Esophagus squamous epithelium (tissue), 5 donors: ENCODE results near the gene ABHD3. TPM values are rescaled to one million over a fixed set of nuclear protein-coding genes. Genes with fewer than 3 reads are reported as not detected.
A peak's percentile ranks its signal among the peaks of the same experiment; 100 is the strongest.

ENCODE experiments used
- DNase-seq: peaks from one replicate; lab custom pipeline; 2025; lab: John Stamatoyannopoulos, UW
- H3K27ac ChIP-seq, 4 donors: fragments of 200-600 bp; sonication (generic); one replicate each; pipeline ENCODE4 v1.5.1; 2016 to 2019; ENCODE audit warnings: mild to moderate bottlenecking in 1 of 4
- H3K27me3 ChIP-seq, 4 donors: fragments of 200-600 bp; sonication (generic); 1 replicate in 3 of 4; 2 replicates in 1 of 4; pipeline versions ENCODE4 v1.5.1 to v1.6.0; 2017 to 2021; ENCODE audit warnings: antibody characterized with exemption in 1 of 4
- H3K36me3 ChIP-seq, 3 donors: fragments of 200-600 bp; sonication (generic); one replicate each; pipeline ENCODE4 v1.5.1; 2016 to 2019
- H3K4me1 ChIP-seq, 3 donors: fragments of 200-600 bp; sonication (generic); one replicate each; pipeline ENCODE4 v1.5.1; 2017 to 2019
- H3K4me3 ChIP-seq, 4 donors: fragments of 200-600 bp; sonication (generic); 1 replicate in 3 of 4; 2 replicates in 1 of 4; pipeline ENCODE4 v1.5.1; 2016 to 2019; ENCODE audit warnings: mild to moderate bottlenecking in 2 of 4, moderate library complexity in 1 of 4
- H3K9me3 ChIP-seq, 3 donors: fragments of 200-600 bp; sonication (generic); one replicate each; pipeline ENCODE4 v1.5.1; 2016 to 2019
- POLR2A ChIP-seq, 4 donors: fragments of 450-650 bp; IDR thresholded peaks; one replicate each; pipeline ENCODE4 v1.6.1; 2017; ENCODE audit warnings: antibody characterized with exemption in 4 of 4, mild to moderate bottlenecking in 4 of 4, moderate library complexity in 3 of 4
- WGBS, 2 donors: methylation state at CpG; one replicate each; pipeline ENCODE4 v1.1.5; 2018; 5-methylcytosine and 5-hydroxymethylcytosine counted together
- intact Hi-C: fragments of 100-400 bp; cut with DNase I; formaldehyde crosslinking; loops from one replicate; pipeline ENCODE4 v1.15.0; 2022
- total RNA-seq, 4 donors: library from RNA; depleted of rRNA; stranded (reverse); fragments of >200 nt; gene quantifications; one replicate each; pipeline ENCODE4 v1.1.0, GENCODE V29; 2016
- TF ChIP-seq, protein P1 (sequence below), 6 experiments: fragments of 450-650 bp in 4 of 6; fragments of 200-600 bp in 2 of 6; sonication (generic) in 2 of 6; IDR thresholded peaks; one replicate each; pipeline ENCODE4 v1.5.1; 2016 to 2019; ENCODE audit warnings: antibody characterized with exemption in 6 of 6, mild to moderate bottlenecking in 4 of 6, moderate library complexity in 4 of 6
- donor health status: DM: yes; HTN: yes; CAD: no.

The ABHD3 gene
- total RNA-seq, 4 donors from 2014 or later: 11.8 to 21.1 (median 14.0) TPM

DNA sequence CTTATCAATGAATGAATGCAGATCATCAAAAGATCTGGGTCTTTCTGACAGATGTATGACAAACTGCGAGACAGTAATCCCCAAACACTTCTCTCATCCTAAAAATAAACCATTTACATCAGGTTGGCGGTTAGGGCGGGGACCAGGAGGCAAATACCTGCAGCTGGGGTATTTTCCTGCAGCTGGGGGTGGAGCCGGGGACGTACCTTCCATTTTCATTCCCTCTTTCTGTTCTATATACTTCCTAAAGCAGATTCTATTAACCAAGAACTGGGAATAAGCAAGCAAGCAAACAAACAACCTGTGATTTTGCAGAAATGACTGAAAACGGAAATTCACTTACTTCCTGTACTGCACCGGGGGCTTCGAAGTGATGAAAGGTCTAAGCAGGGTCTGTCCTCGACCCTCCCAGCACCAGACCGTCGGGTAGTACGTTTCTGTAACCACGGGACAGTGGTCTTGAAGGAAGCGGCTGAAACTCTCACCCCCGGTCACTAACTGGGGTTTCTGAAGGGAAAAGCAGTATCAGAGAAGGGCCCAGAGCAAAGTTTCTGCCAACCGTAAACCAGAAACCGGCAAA lies 1.2 kb downstream of the ABHD3 start:
- no peaks in the 10 kb centered on the region for H3K27me3 ChIP-seq
- H3K4me1 ChIP-seq: peaks cover 0 to 30% (median 0%) of the 10 kb centered on the region in 3 donors
- TF ChIP-seq, protein P1, sequence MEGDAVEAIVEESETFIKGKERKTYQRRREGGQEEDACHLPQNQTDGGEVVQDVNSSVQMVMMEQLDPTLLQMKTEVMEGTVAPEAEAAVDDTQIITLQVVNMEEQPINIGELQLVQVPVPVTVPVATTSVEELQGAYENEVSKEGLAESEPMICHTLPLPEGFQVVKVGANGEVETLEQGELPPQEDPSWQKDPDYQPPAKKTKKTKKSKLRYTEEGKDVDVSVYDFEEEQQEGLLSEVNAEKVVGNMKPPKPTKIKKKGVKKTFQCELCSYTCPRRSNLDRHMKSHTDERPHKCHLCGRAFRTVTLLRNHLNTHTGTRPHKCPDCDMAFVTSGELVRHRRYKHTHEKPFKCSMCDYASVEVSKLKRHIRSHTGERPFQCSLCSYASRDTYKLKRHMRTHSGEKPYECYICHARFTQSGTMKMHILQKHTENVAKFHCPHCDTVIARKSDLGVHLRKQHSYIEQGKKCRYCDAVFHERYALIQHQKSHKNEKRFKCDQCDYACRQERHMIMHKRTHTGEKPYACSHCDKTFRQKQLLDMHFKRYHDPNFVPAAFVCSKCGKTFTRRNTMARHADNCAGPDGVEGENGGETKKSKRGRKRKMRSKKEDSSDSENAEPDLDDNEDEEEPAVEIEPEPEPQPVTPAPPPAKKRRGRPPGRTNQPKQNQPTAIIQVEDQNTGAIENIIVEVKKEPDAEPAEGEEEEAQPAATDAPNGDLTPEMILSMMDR (IDR thresholded peaks at IDR 0.05): no peak
- no peak for TF ChIP-seq POLR2A (IDR thresholded peaks at IDR 0.05)
- peak overlapping the region; percentile 69 to 95 (median 86) for H3K4me3 ChIP-seq
- no peak for DNase-seq
- 1 to 2% methylated on average over 11 to 12 of the region's 17 CpGs for WGBS, 2 donors
- H3K9me3 ChIP-seq: no peaks in the 10 kb centered on the region
- intact Hi-C loops: no loop called here
- peaks cover 0 to 26% (median 0%) of the 10 kb centered on the region in 3 donors for H3K36me3 ChIP-seq
- peak overlapping the region; percentile 94 to 99 (median 97) for H3K27ac ChIP-seq

DNA sequence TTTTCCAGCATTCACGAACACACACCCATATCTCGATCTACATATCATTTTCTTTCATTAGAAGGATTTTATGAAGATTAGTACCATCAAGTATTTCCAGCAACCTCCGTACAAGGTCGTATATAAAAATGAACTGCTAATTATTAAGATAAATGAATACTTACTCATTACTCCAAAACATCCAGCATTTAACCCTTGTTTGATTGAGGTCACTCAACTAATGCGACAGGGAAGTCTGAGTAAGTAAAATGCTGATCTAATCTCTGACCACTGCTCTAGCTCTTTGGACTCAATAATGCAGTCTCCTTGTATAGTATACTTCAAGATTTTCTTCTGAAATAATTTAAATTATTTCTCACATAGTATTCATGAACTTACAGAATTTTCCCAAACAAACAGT lies 2.0 kb downstream of the ABHD3 start:
- H3K27ac ChIP-seq: peak overlapping the region in 1 of 4 donors; percentile 94
- intact Hi-C loops: no loop called here

DNA sequence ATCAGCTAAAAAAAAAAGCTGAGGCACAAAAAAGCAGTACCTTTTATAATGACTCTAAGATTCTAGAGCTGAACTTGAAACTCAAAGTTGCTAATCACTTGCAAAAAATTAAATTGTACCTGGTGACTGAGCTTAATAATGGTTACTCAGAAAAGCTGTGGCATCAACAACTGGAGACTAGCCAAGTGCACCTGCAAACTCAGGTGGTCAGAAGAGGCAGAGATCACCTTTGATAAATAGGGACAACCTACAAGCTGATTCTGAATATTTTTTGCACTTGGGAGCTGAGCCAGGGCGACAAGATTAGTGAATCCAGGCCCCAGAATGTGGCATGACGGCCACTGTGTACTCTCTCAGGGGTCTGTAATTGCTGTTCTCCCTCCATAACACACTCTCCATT lies 3.0 kb downstream of the ABHD3 start:
- no peak overlapping the region for H3K4me3 ChIP-seq
- H3K27me3 ChIP-seq: no peaks in the 10 kb centered on the region
- DNase-seq: no peak
- H3K4me1 ChIP-seq: peaks cover 0 to 30% (median 0%) of the 10 kb centered on the region in 3 donors
- H3K9me3 ChIP-seq: no peaks in the 10 kb centered on the region
- TF ChIP-seq POLR2A (IDR thresholded peaks at IDR 0.05): no peak
- TF ChIP-seq, protein P1 (IDR thresholded peaks at IDR 0.05): no peak
- 90 to 92% methylated on average over 2 of the region's 2 CpGs for WGBS, 2 donors
- H3K36me3 ChIP-seq: peaks cover 0 to 31% (median 0%) of the 10 kb centered on the region in 3 donors
- intact Hi-C loops: no loop called here
- H3K27ac ChIP-seq: no peak overlapping the region

More for the DNA sequence above, 2.0 kb downstream of the ABHD3 start:
- no peak for DNase-seq
- H3K9me3 ChIP-seq: no peaks in the 10 kb centered on the region
- WGBS, 2 donors: 71 to 78% methylated on average over 5 of the region's 5 CpGs
- peaks cover 0 to 30% (median 0%) of the 10 kb centered on the region in 3 donors for H3K4me1 ChIP-seq
- TF ChIP-seq, protein P1 (IDR thresholded peaks at IDR 0.05): no peak
- no peak for TF ChIP-seq POLR2A (IDR thresholded peaks at IDR 0.05)
- H3K27me3 ChIP-seq: no peaks in the 10 kb centered on the region
- peaks cover 0 to 31% (median 0%) of the 10 kb centered on the region in 3 donors for H3K36me3 ChIP-seq
- peak overlapping the region in 2 of 4 donors; percentile 78 to 95 for H3K4me3 ChIP-seq

DNA sequence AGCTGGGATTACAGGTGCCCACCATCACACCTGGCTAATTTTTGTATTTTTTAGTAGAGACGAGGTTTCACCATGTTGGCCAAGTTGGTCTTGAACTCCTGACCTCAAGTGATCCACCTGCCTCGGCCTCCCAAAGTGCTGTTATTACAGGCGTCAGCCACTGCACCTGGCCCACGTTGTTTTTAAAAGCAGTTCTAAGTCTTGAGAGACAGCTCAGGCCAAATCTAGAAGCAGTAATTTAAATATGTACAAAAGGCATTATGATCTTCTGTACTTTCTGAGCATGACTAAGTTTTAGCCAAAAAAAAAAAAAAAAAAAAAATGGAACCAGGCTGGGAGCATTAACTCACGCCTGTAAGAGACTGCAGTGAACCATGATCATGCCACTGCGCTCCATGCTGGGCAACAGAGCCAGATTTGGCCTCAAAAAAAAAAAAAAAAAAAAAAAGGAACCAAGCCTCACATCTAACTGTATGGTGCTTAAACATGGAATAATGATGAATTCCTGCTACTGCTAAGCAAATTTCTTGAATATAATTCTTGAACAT lies 4.0 kb downstream of the ABHD3 start:
- Histone ChIP-seq H3K4me3 (no peak overlapping the region), H3K9me3 (no peaks in the 10 kb centered on the region), H3K27ac (no peak overlapping the region), H3K36me3 (peaks cover 0 to 31% (median 0%) of the 10 kb centered on the region in 3 donors), H3K27me3 (no peaks in the 10 kb centered on the region), H3K4me1 (peaks cover 0 to 28% (median 0%) of the 10 kb centered on the region in 3 donors)
- no peak for TF ChIP-seq POLR2A (IDR thresholded peaks at IDR 0.05)
- TF ChIP-seq, protein P1 (IDR thresholded peaks at IDR 0.05): no peak
- no peak for DNase-seq
- 85 to 89% methylated on average over 6 of the region's 6 CpGs for WGBS, 2 donors
- intact Hi-C loops: no loop called here

DNA sequence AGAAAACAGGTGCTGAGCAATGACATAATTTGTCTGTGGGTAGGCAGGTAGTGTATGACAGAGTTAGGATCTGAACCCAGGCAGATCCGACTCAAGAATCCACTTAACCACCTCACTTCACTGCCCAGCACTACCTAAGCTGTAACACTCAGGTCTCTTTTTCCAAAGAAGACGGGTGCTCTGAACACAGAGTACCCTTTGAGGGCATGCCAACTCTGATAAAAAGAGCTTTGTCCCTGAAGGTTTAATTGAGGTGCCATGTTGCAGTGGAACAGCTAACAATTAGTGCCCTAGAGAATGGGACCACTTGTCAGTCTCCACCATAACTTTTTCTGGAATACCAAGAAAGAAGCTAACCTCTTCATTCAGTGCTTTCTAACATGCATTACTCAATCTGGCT lies 11.3 kb downstream of the ABHD3 start:
- no peak overlapping the region for H3K4me3 ChIP-seq
- WGBS, 2 donors: 94 to 100% methylated on average over 2 of the region's 2 CpGs
- H3K27me3 ChIP-seq: no peaks in the 10 kb centered on the region
- no peak for DNase-seq
- no peaks in the 10 kb centered on the region for H3K4me1 ChIP-seq
- TF ChIP-seq, protein P1 (IDR thresholded peaks at IDR 0.05): no peak
- no peak for TF ChIP-seq POLR2A (IDR thresholded peaks at IDR 0.05)
- H3K27ac ChIP-seq: no peak overlapping the region
- peaks cover 0 to 7% (median 0%) of the 10 kb centered on the region in 3 donors for H3K9me3 ChIP-seq
- H3K36me3 ChIP-seq: peaks cover 0 to 43% (median 0%) of the 10 kb centered on the region in 3 donors
- intact Hi-C loops: no loop called here
